Thyroid gland (tissue), 4 donors: ENCODE results near the gene ADORA2A. TPM values are rescaled to one million over a fixed set of nuclear protein-coding genes. Genes with fewer than 3 reads are reported as not detected.

ENCODE experiments used
- DNase-seq, 2 donors: peaks; one replicate each; pipeline ENCODE4 v3.0.0-alpha.2; 2019
- H3K27ac ChIP-seq, 3 donors: fragments of 200-600 bp; sonication (generic); 1 replicate in 2 of 3; 2 replicates in 1 of 3; pipeline ENCODE4 v1.5.1; 2016 to 2019; ENCODE audit warnings: mild to moderate bottlenecking in 1 of 3, moderate library complexity in 1 of 3
- H3K27me3 ChIP-seq: fragments of 200-600 bp; sonication (generic); one replicate; pipeline ENCODE4 v1.5.1; 2019
- H3K36me3 ChIP-seq, 2 donors: fragments of 200-600 bp; sonication (generic); one replicate each; pipeline ENCODE4 v1.5.1; 2016 to 2019
- H3K4me1 ChIP-seq, 2 donors: fragments of 200-600 bp; sonication (generic); one replicate each; pipeline ENCODE4 v1.5.1; 2017 to 2019
- H3K4me3 ChIP-seq, 3 donors: fragments of 200-600 bp; sonication (generic); replicated peaks in 1 of 3; 1 replicate in 2 of 3; 2 replicates in 1 of 3; pipeline ENCODE4 v1.5.1; 2016; ENCODE audit warnings: mild to moderate bottlenecking in 1 of 3
- H3K9me3 ChIP-seq: fragments of 200-600 bp; sonication (generic); one replicate; pipeline ENCODE4 v1.5.1; 2017
- CTCF ChIP-seq, 6 experiments: fragments of 200-600 bp in 3 of 6; fragments of 450-650 bp in 3 of 6; sonication (generic) in 3 of 6; IDR thresholded peaks; one replicate each; pipeline ENCODE4 v1.5.1; 2016 to 2019; ENCODE audit warnings: antibody characterized with exemption in 6 of 6, mild to moderate bottlenecking in 2 of 6, inconsistent platforms in 1 of 6, moderate library complexity in 1 of 6
- POLR2A ChIP-seq, 2 donors: fragments of 450-650 bp; IDR thresholded peaks; one replicate each; pipeline ENCODE4 v1.6.1; 2017; ENCODE audit warnings: antibody characterized with exemption in 2 of 2, mild to moderate bottlenecking in 2 of 2, moderate library complexity in 1 of 2
- WGBS, 2 donors: methylation state at CpG; one replicate each; pipeline ENCODE4 v1.1.5; 2017; 5-methylcytosine and 5-hydroxymethylcytosine counted together
- intact Hi-C: fragments of 100-400 bp; cut with DNase I; formaldehyde crosslinking; loops from one replicate; pipeline ENCODE4 v1.15.1; 2023
- total RNA-seq, 4 donors: library from RNA; depleted of rRNA; stranded (reverse); fragments of >200 nt; gene quantifications; one replicate each; pipeline ENCODE4 v1.2.3, GENCODE V29; 2016

ADORA2A gene
- total RNA-seq, 4 donors from 2014 or later: 1.4 to 3.0 (median 2.5) TPM

- H3K9me3 ChIP-seq: no peaks in the 10 kb centered on the region
- no peak for DNase-seq
- no peaks in the 10 kb centered on the region for H3K27me3 ChIP-seq
- H3K36me3 ChIP-seq: no peaks in the 10 kb centered on the region
- TF ChIP-seq POLR2A (IDR thresholded peaks at IDR 0.05) (no peak), CTCF (IDR thresholded peaks at IDR 0.05) (no peak)
- intact Hi-C loops: no loop called here
- no peak overlapping the region for H3K27ac ChIP-seq
- 85 to 89% methylated on average over 3 of the region's 3 CpGs for WGBS, 2 donors
- no peak overlapping the region for H3K4me3 ChIP-seq
- H3K4me1 ChIP-seq: peaks cover 0 to 6% of the 10 kb centered on the region in 2 donors
Observed at GRCh38 chr22:24446260-24446611, 18.8 kb downstream of the ADORA2A start.

- no peaks in the 10 kb centered on the region for H3K36me3 ChIP-seq
- H3K27me3 ChIP-seq: no peaks in the 10 kb centered on the region
- H3K9me3 ChIP-seq: no peaks in the 10 kb centered on the region
- peaks cover 0 to 10% of the 10 kb centered on the region in 2 donors for H3K4me1 ChIP-seq
- no peak overlapping the region for H3K27ac ChIP-seq
- TF ChIP-seq CTCF (IDR thresholded peaks at IDR 0.05): no peak
- TF ChIP-seq POLR2A (IDR thresholded peaks at IDR 0.05): no peak
- WGBS, 2 donors: 56 to 79% methylated on average over 1 of the region's 1 CpG
- H3K4me3 ChIP-seq: no peak overlapping the region
- intact Hi-C loops: no loop called here
- no peak for DNase-seq
Observed at GRCh38 chr22:24450610-24451009, 23.2 kb downstream of the ADORA2A start.

GRCh38 chr22:24451162-24451561 lies 23.8 kb downstream of the ADORA2A start:
- Histone ChIP-seq H3K4me1 (peaks cover 0 to 13% of the 10 kb centered on the region in 2 donors), H3K36me3 (no peaks in the 10 kb centered on the region), H3K27me3 (no peaks in the 10 kb centered on the region), H3K9me3 (no peaks in the 10 kb centered on the region), H3K27ac (no peak overlapping the region), H3K4me3 (no peak overlapping the region)
- intact Hi-C loops: no loop called here
- DNase-seq: no peak
- no peak for TF ChIP-seq CTCF (IDR thresholded peaks at IDR 0.05)
- no peak for TF ChIP-seq POLR2A (IDR thresholded peaks at IDR 0.05)

- TF ChIP-seq CTCF (IDR thresholded peaks at IDR 0.05) (no peak), POLR2A (IDR thresholded peaks at IDR 0.05) (no peak)
- peaks cover 0 to 13% of the 10 kb centered on the region in 2 donors for H3K4me1 ChIP-seq
- no peaks in the 10 kb centered on the region for H3K27me3 ChIP-seq
- H3K36me3 ChIP-seq: no peaks in the 10 kb centered on the region
- 89 to 98% methylated on average over 1 of the region's 1 CpG for WGBS, 2 donors
- intact Hi-C loops: no loop called here
- no peak overlapping the region for H3K4me3 ChIP-seq
- no peaks in the 10 kb centered on the region for H3K9me3 ChIP-seq
- H3K27ac ChIP-seq: no peak overlapping the region
- DNase-seq: no peak
Observed at GRCh38 chr22:24453853-24454252, 26.5 kb downstream of the ADORA2A start.

- TF ChIP-seq CTCF (IDR thresholded peaks at IDR 0.05): no peak
- no peak for TF ChIP-seq POLR2A (IDR thresholded peaks at IDR 0.05)
- Histone ChIP-seq H3K4me1 (peaks cover 0 to 16% of the 10 kb centered on the region in 2 donors), H3K27me3 (no peaks in the 10 kb centered on the region), H3K27ac (no peak overlapping the region), H3K9me3 (no peaks in the 10 kb centered on the region), H3K4me3 (no peak overlapping the region), H3K36me3 (no peaks in the 10 kb centered on the region)
- WGBS, 2 donors: 72 to 80% methylated on average over 4 of the region's 4 CpGs
- DNase-seq: no peak
- intact Hi-C loops: no loop called here
Observed at GRCh38 chr22:24455039-24455438, 27.6 kb downstream of the ADORA2A start.
